GM21825 (cell line): ENCODE measurements around the gene SYCP3.
"Not testable (repeated sequence)": the region's sequence is repeated elsewhere in the genome, so short reads cannot be mapped to it uniquely, and the experiment has no call there.

Source experiments
- ATAC-seq: cut with Tn5 transposase; IDR thresholded peaks from one replicate; pipeline ENCODE4 v1.9.1; 2021; ENCODE audit warnings: mild to moderate bottlenecking, moderate library complexity; ENCODE audit not compliant: unreplicated experiment

The SYCP3 gene

GRCh38 chr12:101761350-101761749 is 22.1 kb upstream of the SYCP3 start:
- no peak for ATAC-seq

GRCh38 chr12:101759396-101760047 is 20.3 kb upstream of the SYCP3 start:
- ATAC-seq = no peak

- ATAC-seq = no peak
Observed at GRCh38 chr12:101750152-101750551, 10.9 kb upstream of the SYCP3 start.

GRCh38 chr12:101749657-101750056 is 10.4 kb upstream of the SYCP3 start:
- ATAC-seq = no peak

GRCh38 chr12:101748907-101749306 is 9.6 kb upstream of the SYCP3 start:
- ATAC-seq = no peak

- ATAC-seq = no peak
Observed at GRCh38 chr12:101747697-101748096, 8.4 kb upstream of the SYCP3 start.

GRCh38 chr12:101746661-101747060 is 7.4 kb upstream of the SYCP3 start:
- no peak for ATAC-seq

GRCh38 chr12:101746196-101746595 is 6.9 kb upstream of the SYCP3 start:
- no peak for ATAC-seq

- ATAC-seq = no peak
Observed at GRCh38 chr12:101745481-101745880, 6.2 kb upstream of the SYCP3 start.

- ATAC-seq = peak; percentile 95
Observed at GRCh38 chr12:101743724-101744472, 4.6 kb upstream of the SYCP3 start.

- no peak for ATAC-seq
Observed at GRCh38 chr12:101743242-101743641, 4.0 kb upstream of the SYCP3 start.

GRCh38 chr12:101740980-101741379 is 1.7 kb upstream of the SYCP3 start:
- ATAC-seq = no peak

- no peak for ATAC-seq
Observed at GRCh38 chr12:101740566-101740965, 1.3 kb upstream of the SYCP3 start.

GRCh38 chr12:101737476-101737875 is 1.8 kb downstream of the SYCP3 start:
- ATAC-seq = no peak

- not testable (repeated sequence) for ATAC-seq
Observed at GRCh38 chr12:101734482-101734881, 4.8 kb downstream of the SYCP3 start.

- no peak for ATAC-seq
Observed at GRCh38 chr12:101733166-101733565, 6.1 kb downstream of the SYCP3 start.

- no peak for ATAC-seq
Observed at GRCh38 chr12:101732318-101732717, 6.9 kb downstream of the SYCP3 start.

- no peak for ATAC-seq
Observed at GRCh38 chr12:101729842-101730241, 9.4 kb downstream of the SYCP3 start.

GRCh38 chr12:101727098-101727497 is 12.2 kb downstream of the SYCP3 start:
- no peak for ATAC-seq

- no peak for ATAC-seq
Observed at GRCh38 chr12:101722392-101722791, 16.9 kb downstream of the SYCP3 start.

- no peak for ATAC-seq
Observed at GRCh38 chr12:101720118-101720517, 19.1 kb downstream of the SYCP3 start.

- no peak for ATAC-seq
Observed at GRCh38 chr12:101719566-101719965, 19.7 kb downstream of the SYCP3 start.
